Type B pancreatic cell (in vitro differentiated cells): ENCODE data around the gene MED27. TPM values are rescaled to one million over a fixed set of nuclear protein-coding genes. Genes with fewer than 3 reads are reported as not detected.

Experiments
- DNase-seq: peaks from one replicate; pipeline ENCODE4 v3.0.0; 2021; ENCODE audit warnings: mixed read lengths; ENCODE audit not compliant: unreplicated experiment; ENCODE audit errors: extremely low spot score
- H3K27ac Mint-ChIP-seq: 2 replicates; pipeline ENCODE4 v1.8.0; 2021; ENCODE audit warnings: mild to moderate bottlenecking, mixed read lengths
- H3K27me3 Mint-ChIP-seq: 2 replicates; pipeline ENCODE4 v1.8.0; 2021; ENCODE audit warnings: mixed read lengths
- H3K36me3 Mint-ChIP-seq: 2 replicates; pipeline ENCODE4 v1.8.0; 2021; ENCODE audit warnings: mixed read lengths
- H3K4me1 Mint-ChIP-seq: one replicate; pipeline ENCODE4 v1.8.0; 2021; ENCODE audit warnings: mixed read lengths; ENCODE audit not compliant: unreplicated experiment
- H3K4me3 Mint-ChIP-seq: 2 replicates; pipeline ENCODE4 v1.8.0; 2021; ENCODE audit warnings: mild to moderate bottlenecking, mixed read lengths
- H3K9me3 Mint-ChIP-seq: 2 replicates; pipeline ENCODE4 v1.8.0; 2021; ENCODE audit warnings: mixed read lengths
- CTCF ChIP-seq: fragments of 200-600 bp; sonication (generic); conservative IDR thresholded peaks from 2 replicates; pipeline ENCODE4 v1.5.0; 2021; ENCODE audit warnings: antibody characterized with exemption, mild to moderate bottlenecking
- total RNA-seq: library from RNA; stranded (reverse); gene quantifications from 2 replicates; pipeline ENCODE4 v1.2.1, GENCODE V29; 2021; ENCODE audit warnings: low replicate concordance

The MED27 gene
- total RNA-seq, 1 donor from 2014 or later = 21.7 TPM

DNA sequence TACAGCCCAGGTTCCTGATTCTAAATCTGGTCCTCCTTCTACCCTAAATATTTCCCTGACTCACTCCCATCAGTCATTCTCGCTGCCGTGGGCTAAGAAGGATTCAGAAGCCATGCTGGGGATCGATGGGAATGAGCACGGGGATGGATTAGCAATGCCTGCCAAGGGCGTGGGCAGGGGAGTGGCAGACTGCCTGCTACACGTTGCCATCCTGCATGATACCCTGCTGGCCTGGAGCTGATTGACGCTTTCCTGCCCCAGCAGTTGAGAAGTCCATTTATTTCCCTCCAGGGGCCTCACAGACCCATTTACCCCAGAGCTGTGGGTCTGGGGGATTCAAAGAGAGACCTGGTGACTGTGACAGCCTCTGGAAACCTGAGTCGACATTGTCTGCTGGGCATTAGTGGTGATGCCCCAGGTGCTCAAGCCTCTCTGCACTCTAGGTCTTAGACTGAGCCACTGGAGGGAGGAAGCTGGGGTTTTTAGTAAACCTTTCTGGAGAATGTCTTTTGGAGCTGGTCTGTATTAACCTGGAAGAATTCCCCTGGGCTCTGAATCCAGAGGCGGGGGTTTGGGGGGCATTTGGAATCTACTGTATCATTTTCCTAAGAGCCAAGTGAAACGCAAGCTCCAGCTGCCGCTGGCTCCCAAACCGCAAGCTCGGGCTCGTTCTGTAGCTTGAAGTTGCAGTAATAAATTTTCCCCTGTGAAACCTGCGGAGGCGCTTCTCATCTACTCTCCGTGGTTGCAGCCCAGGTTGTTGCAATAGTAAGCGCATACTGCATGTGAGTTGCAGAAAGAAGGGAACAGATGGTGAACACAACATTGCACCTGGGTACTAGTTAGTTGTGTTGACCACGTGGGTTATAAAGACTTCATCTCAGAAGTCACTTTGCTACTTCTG lies 263.4 kb downstream of the MED27 start:
- Mint-ChIP-seq H3K9me3 (no peaks in the 10 kb centered on the region), H3K36me3 (no peaks in the 10 kb centered on the region), H3K27ac (no peak overlapping the region), H3K4me1 (peaks cover 5% of the 10 kb centered on the region), H3K4me3 (no peak overlapping the region), H3K27me3 (peaks cover 46% of the 10 kb centered on the region)
- no peak for TF ChIP-seq CTCF
- no peak for DNase-seq

GRCh38 chr9:131814707-131815106 lies 265.0 kb downstream of the MED27 start:
- Mint-ChIP-seq H3K9me3 (no peaks in the 10 kb centered on the region), H3K36me3 (no peaks in the 10 kb centered on the region), H3K27ac (no peak overlapping the region), H3K27me3 (peaks cover 39% of the 10 kb centered on the region), H3K4me3 (no peak overlapping the region), H3K4me1 (peaks cover 5% of the 10 kb centered on the region)
- no peak for DNase-seq
- TF ChIP-seq CTCF = no peak

- H3K9me3 Mint-ChIP-seq = no peaks in the 10 kb centered on the region
Measured at GRCh38 chr9:131813116-131813515, 266.6 kb downstream of the MED27 start.

DNA sequence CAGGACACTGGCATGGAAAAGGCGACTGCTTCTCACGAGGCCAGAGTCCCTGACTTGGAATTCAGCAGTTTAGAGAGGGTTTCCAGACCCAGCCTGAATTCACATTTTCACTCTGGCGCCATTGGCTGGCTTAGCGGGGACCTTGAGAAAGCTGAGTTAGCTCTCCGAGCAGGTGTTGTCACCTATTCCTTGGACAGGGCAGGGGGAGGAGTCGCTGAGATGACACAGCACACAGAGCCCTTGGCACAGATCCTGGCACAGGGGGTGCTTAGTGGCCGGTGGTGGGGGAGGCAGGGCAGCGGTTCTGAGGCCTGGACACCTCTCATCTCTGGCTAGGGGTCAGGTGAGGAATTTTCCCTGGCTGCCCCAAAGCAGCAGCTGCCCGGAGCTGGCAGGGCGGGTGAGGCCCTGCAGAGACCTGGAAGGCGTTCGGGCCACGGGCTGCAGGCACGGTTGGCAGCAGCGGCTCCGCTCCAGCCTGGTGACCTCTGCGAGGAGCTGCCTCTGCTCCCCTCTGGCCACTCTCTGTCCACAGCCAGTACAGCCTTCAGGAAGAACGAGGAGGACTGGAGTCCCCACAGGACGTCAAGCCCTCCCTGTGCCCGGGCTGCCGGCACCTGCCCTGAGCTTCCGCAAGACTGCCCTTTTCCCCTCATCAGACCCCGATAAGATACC lies 267.4 kb downstream of the MED27 start:
- H3K9me3 Mint-ChIP-seq = no peaks in the 10 kb centered on the region
- no peaks in the 10 kb centered on the region for H3K36me3 Mint-ChIP-seq
- H3K4me3 Mint-ChIP-seq = no peak overlapping the region
- no peak for DNase-seq
- H3K27ac Mint-ChIP-seq = no peak overlapping the region
- H3K4me1 Mint-ChIP-seq = peaks cover 17% of the 10 kb centered on the region
- peaks cover 48% of the 10 kb centered on the region for H3K27me3 Mint-ChIP-seq
- no peak for TF ChIP-seq CTCF

More at GRCh38 chr9:131813116-131813515, 266.6 kb downstream of the MED27 start:
- Mint-ChIP-seq H3K36me3 (no peaks in the 10 kb centered on the region), H3K27ac (no peak overlapping the region), H3K4me1 (peaks cover 10% of the 10 kb centered on the region), H3K27me3 (peaks cover 47% of the 10 kb centered on the region), H3K4me3 (no peak overlapping the region)
- no peak for TF ChIP-seq CTCF
- no peak for DNase-seq

- peaks cover 48% of the 10 kb centered on the region for H3K27me3 Mint-ChIP-seq
- peaks cover 20% of the 10 kb centered on the region for H3K4me1 Mint-ChIP-seq
- no peaks in the 10 kb centered on the region for H3K36me3 Mint-ChIP-seq
- H3K4me3 Mint-ChIP-seq = no peak overlapping the region
- no peak for DNase-seq
- no peak for TF ChIP-seq CTCF
- H3K27ac Mint-ChIP-seq = no peak overlapping the region
- H3K9me3 Mint-ChIP-seq = no peaks in the 10 kb centered on the region
Measured at GRCh38 chr9:131811405-131811804, 268.3 kb downstream of the MED27 start.
